Right cardiac atrium (tissue), 5 donors: ENCODE measurements around the gene AARS2. TPM values are rescaled to one million over a fixed set of nuclear protein-coding genes. Genes with fewer than 3 reads are reported as not detected.
A peak's percentile ranks its signal among the peaks of the same experiment; 100 is the strongest.

Source experiments
- ATAC-seq, 2 donors: fragments of 200-7000 bp; cut with Tn5 transposase; one replicate each; pipeline versions ENCODE4 v1.8.0 to v1.9.1; 2020; ENCODE audit warnings: moderate library complexity in 2 of 2, mild to moderate bottlenecking in 1 of 2
- DNase-seq, 3 donors: peaks; one replicate each; pipeline ENCODE4 v3.0.0-alpha.2; 2020
- H3K27ac ChIP-seq: one replicate; pipeline ENCODE4 v1.5.1; 2013; ENCODE audit warnings: mild to moderate bottlenecking, low read length, control low read depth, moderate library complexity
- H3K27me3 ChIP-seq: one replicate; pipeline ENCODE4 v1.6.1; 2013; ENCODE audit not compliant: control insufficient read depth, insufficient read depth
- H3K4me1 ChIP-seq: one replicate; pipeline ENCODE4 v1.6.1; 2013; ENCODE audit warnings: low read length; ENCODE audit not compliant: control insufficient read depth, insufficient read depth
- H3K4me3 ChIP-seq: one replicate; pipeline ENCODE4 v1.5.1; 2013; ENCODE audit warnings: low read length, control low read depth
- H3K9me3 ChIP-seq: one replicate; pipeline ENCODE4 v1.6.1; 2013; ENCODE audit warnings: low read length; ENCODE audit not compliant: control insufficient read depth
- WGBS: extraction: QIAGEN DNeasy Blood & Tissue Kit; methylation state at CpG from one replicate; pipeline ENCODE4 v1.1.7; 2013; 5-methylcytosine and 5-hydroxymethylcytosine counted together
- intact Hi-C, 4 donors: fragments of 100-400 bp; cut with DNase I; formaldehyde crosslinking; loops; one replicate each; pipeline versions ENCODE4 v1.11.0 to v1.14.0; 2022 to 2023
- polyA plus RNA-seq: library from polyadenylated mRNA; stranded (reverse); fragments of 200-250 nt; gene quantifications from one replicate; pipeline ENCODE4 v1.2.3, GENCODE V29; 2013
- total RNA-seq, 4 donors: library from RNA; stranded (reverse); fragmentation: NEBNext Ultra II Directional; extraction: Animal tissue kit (Norgen Biotek cat#: 25700); gene quantifications; one replicate each; pipeline ENCODE4 v1.2.1, GENCODE V29; 2021
- donor health status: healthy with polysubstance abuse.
- donor health status: DM: no; HTN: yes; CAD: no.
- donor health status: DM: no; HTN: no; CAD: no.
- donor health status: DM: no; HTN: yes; CAD: no; lungs with severe emphysema.
- donor health status: DM: yes; HTN: yes; CAD: no.

AARS2 gene
- total and polyA plus RNA-seq, 5 donors: 4.5 to 12.2 (median 8.5) TPM

DNA sequence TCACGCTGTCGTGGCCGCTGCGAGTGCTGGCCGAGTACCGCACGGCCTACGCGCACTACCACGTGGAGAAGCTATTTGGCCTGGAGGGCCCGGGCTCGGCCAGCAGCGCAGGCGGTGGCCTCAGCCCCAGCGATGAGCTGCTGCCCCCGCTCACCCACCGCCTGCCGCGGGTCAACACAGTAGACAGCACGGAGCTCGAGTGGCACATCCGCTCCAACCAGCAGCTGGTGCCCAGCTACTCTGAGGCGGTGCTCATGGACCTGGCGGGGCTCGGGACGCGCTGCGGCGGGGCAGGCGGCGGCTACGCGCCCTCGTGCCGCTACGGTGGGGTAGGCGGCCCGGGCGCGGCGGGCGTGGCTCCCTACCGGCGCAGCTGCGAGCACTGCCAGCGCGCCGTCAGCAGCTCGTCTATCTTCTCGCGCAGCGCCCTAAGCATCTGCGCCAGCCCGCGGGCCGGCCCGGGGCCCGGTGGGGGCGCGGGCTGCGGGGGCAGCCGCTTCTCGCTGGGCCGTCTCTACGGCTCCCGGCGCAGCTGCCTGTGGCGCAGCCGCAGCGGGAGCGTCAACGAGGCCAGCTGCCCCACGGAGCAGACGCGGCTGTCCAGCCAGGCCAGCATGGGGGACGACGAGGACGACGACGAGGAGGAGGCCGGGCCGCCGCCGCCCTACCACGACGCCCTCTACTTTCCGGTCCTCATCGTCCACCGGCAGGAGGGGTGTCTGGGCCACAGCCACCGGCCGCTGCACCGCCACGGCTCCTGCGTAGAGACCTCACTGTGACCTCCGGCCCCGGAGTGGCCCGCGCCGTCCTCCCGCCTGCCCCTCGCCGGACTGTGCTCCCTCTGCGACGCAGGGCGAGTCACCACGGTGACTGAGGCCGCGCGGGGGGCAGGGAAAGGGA lies 37.1 kb downstream of the AARS2 start:
- Histone ChIP-seq H3K4me3 (peak overlapping the region; percentile 14), H3K27me3 (no peaks in the 10 kb centered on the region), H3K27ac (no peak overlapping the region), H3K4me1 (no peaks in the 10 kb centered on the region), H3K9me3 (no peaks in the 10 kb centered on the region)
- no peak for DNase-seq
- ATAC-seq: peak; percentile 20 to 24
- WGBS: 12% methylated on average over 109 of the region's 109 CpGs
- intact Hi-C loops: loop anchor here in 1 of 4 donors (10.0 kb wide), 1 partner anchor 59 kb away; no protein-coding TSS in a partner anchor

DNA sequence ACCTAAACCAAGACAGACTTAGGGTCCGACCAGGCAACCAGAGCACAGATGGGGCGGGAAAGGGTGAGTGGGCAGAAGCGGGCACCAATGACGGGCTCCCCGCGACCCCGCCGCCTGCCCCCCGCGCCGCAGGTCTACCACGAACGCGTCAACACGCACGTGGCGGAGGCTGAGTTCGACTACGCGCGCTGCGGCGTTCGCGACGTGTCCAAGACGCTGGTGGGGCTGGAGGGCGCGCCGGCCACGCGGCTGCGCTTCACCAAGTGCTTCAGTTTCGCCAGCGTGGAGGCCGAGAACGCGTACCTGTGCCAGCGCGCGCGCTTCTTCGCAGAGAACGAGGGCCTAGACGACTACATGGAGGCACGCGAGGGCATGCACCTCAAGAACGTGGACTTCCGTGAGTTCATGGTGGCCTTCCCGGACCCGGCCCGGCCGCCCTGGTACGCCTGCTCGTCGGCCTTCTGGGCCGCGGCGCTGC lies 37.8 kb downstream of the AARS2 start:
- no peak overlapping the region for H3K27ac ChIP-seq
- ATAC-seq: no peak
- WGBS: 80% methylated on average over 59 of the region's 59 CpGs
- no peak for DNase-seq
- intact Hi-C loops: loop anchor here in 1 of 4 donors (10.0 kb wide), 1 partner anchor 59 kb away; no protein-coding TSS in a partner anchor
- H3K4me3 ChIP-seq: no peak overlapping the region
- H3K9me3 ChIP-seq: no peaks in the 10 kb centered on the region
- no peaks in the 10 kb centered on the region for H3K4me1 ChIP-seq
- no peaks in the 10 kb centered on the region for H3K27me3 ChIP-seq

DNA sequence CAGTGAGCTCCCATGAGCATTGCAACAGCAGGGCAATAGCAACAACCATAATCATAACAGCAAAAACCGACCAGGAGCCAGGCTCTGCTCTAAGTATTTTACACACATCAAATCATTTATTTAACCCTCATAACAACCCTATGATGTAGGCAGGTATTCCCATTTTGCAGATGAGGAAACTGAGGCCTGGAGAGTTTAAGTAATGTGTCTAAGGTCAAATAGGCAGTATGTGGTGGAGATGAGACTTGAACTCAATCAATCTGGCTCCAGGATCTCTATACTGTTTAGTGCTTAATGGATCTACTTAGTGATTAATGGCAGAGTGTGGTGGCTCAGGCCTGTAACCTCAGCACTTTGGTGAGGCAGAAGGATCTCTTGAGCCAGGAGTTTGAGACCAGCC lies 39.5 kb downstream of the AARS2 start:
- WGBS: 54% methylated on average over 1 of the region's 1 CpG
- intact Hi-C loops: loop anchor here in 1 of 4 donors (10.0 kb wide), 1 partner anchor 61 kb away; no protein-coding TSS in a partner anchor
- H3K4me3 ChIP-seq: no peak overlapping the region
- H3K9me3 ChIP-seq: no peaks in the 10 kb centered on the region
- no peaks in the 10 kb centered on the region for H3K27me3 ChIP-seq
- no peak for ATAC-seq
- no peak overlapping the region for H3K27ac ChIP-seq
- no peaks in the 10 kb centered on the region for H3K4me1 ChIP-seq
- no peak for DNase-seq

DNA sequence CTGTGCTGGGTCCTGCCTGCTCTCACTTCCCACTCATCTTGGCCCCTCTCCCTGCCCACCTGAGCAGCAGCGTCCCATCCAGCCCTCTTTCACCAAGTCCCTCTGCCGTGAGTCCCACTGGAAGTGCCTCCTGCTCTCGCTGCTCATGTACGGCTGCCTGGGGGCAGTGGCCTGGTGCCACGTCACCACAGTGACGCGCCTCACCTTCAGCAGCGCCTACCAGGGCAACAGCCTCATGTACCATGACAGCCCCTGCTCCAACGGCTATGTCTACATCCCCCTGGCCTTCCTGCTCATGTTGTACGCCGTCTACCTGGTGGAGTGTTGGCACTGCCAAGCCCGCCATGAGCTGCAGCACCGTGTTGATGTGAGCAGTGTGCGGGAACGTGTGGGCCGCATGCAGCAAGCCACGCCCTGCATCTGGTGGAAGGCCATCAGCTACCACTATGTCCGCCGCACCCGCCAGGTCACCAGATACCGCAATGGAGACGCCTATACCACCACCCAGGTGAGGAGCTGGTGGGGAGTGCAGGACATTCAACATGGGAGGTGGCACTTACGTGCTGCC lies 40.1 kb downstream of the AARS2 start:
- Histone ChIP-seq H3K9me3 (no peaks in the 10 kb centered on the region), H3K27ac (no peak overlapping the region), H3K27me3 (no peaks in the 10 kb centered on the region), H3K4me1 (no peaks in the 10 kb centered on the region), H3K4me3 (no peak overlapping the region)
- ATAC-seq (no peak), DNase-seq (no peak)
- 84% methylated on average over 23 of the region's 23 CpGs for WGBS
- intact Hi-C loops: loop anchor here in 1 of 4 donors (10.0 kb wide), 1 partner anchor 62 kb away; no protein-coding TSS in a partner anchor

DNA sequence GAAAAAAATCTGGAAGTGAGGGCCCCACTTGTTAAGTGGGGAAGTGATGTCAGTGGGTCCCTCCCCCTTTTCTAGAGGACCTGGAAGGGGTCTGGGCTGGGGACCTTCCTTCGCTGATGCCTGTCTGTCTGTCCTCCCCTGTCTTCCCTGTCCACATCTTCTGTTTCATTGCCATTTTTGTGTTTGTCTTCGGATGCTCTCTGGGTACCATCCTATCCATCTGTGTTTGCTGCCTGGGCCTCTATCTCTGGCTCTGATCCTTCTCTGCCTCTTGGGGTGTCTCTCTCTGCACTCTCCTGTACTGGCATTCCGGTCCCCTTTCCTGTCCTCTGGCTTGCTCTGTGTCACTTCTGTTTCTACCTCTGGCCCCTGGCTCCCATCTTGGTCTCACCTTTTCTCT lies 40.6 kb downstream of the AARS2 start:
- no peaks in the 10 kb centered on the region for H3K27me3 ChIP-seq
- no peak for DNase-seq
- H3K4me3 ChIP-seq: no peak overlapping the region
- H3K4me1 ChIP-seq: no peaks in the 10 kb centered on the region
- intact Hi-C loops: loop anchor here in 1 of 4 donors (10.0 kb wide), 1 partner anchor 62 kb away; no protein-coding TSS in a partner anchor
- no peaks in the 10 kb centered on the region for H3K9me3 ChIP-seq
- no peak overlapping the region for H3K27ac ChIP-seq
- no peak for ATAC-seq
- 85% methylated on average over 3 of the region's 3 CpGs for WGBS

DNA sequence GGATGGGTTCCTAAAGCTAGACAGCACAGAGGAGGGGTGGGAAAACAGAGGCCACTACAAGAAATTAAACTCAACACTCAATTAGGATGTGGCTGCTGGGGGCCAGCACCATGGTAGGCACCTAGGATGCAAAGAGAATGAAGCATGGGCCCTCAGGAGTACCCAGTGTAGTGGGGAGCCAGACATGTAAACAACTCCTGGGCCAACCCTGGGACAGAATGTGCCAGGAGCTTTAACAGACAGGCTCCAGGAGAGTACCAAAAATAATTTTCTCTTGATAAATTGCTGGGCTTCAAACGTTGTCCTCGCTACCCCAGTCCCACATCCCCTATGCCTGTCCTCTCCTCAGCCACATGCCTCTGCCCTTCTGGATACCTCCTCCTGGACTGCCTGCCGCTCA lies 41.2 kb downstream of the AARS2 start:
- Histone ChIP-seq H3K27ac (no peak overlapping the region), H3K4me3 (no peak overlapping the region), H3K27me3 (no peaks in the 10 kb centered on the region), H3K4me1 (no peaks in the 10 kb centered on the region), H3K9me3 (no peaks in the 10 kb centered on the region)
- intact Hi-C loops: loop anchor here in 1 of 4 donors (10.0 kb wide), 1 partner anchor 63 kb away; no protein-coding TSS in a partner anchor
- ATAC-seq (no peak), DNase-seq (no peak)
- WGBS: 56% methylated on average over 3 of the region's 3 CpGs

DNA sequence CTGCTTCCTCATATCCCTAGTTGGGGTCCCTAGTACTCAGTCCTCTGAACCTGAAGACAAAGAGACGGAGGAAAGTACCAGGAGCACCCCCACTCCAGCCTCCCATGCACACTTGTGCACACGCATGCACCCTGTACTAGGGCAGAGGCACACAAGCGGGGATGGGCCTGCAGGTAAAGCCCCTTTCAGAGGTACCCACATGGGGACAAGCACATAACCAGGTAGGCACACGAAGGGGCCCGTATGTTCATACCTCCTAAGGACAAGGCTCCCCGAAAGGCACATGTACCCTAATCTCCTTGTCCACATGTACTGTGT lies 41.8 kb downstream of the AARS2 start:
- no peak overlapping the region for H3K27ac ChIP-seq
- intact Hi-C loops: loop anchor here in 1 of 4 donors (10.0 kb wide), 1 partner anchor 63 kb away; no protein-coding TSS in a partner anchor
- no peaks in the 10 kb centered on the region for H3K27me3 ChIP-seq
- no peaks in the 10 kb centered on the region for H3K4me1 ChIP-seq
- no peaks in the 10 kb centered on the region for H3K9me3 ChIP-seq
- no peak overlapping the region for H3K4me3 ChIP-seq
- WGBS: 77% methylated on average over 6 of the region's 6 CpGs
- DNase-seq: no peak
- no peak for ATAC-seq

DNA sequence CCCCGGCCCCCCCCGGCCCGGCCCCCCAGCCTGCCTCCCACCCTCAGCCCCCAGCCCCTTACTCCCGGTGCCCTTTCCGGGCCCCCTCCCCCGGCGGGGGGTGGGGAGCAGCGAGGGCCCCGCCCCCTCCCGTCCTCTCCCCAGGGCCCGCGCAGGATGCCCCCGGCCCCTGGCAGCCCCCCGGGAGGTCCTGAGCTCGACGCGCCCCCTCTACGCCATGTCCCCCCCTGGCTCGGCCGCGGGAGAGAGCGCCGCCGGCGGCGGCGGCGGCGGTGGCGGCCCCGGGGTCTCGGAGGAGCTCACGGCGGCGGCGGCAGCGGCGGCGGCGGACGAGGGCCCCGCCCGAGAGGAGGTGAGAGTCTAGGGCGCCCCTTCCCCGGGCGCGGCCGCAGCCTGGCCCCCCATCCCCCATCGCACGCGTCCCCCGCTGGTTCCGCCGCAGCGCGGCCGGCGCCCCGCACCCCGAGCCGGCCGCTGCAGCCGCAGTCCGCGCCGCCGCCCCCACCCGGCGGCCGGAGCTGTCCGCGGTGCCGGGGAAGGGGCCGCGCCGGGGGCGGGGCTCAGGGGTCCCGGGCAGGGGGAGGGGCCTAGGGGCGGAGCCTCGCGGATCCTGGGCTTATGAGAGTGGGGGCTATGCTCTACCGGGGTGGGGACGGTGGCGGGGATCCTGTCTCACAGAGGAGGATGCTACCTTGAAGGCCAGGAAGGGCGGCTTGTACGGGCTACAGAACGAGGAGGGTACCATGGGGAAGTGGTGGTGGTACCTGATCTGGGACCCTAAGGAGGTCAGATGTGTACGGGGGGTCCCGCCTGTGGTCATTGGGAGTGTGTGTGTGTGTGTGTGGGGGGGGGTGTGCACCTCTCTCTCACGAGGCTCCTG lies 42.4 kb downstream of the AARS2 start:
- H3K27me3 ChIP-seq: no peaks in the 10 kb centered on the region

DNA sequence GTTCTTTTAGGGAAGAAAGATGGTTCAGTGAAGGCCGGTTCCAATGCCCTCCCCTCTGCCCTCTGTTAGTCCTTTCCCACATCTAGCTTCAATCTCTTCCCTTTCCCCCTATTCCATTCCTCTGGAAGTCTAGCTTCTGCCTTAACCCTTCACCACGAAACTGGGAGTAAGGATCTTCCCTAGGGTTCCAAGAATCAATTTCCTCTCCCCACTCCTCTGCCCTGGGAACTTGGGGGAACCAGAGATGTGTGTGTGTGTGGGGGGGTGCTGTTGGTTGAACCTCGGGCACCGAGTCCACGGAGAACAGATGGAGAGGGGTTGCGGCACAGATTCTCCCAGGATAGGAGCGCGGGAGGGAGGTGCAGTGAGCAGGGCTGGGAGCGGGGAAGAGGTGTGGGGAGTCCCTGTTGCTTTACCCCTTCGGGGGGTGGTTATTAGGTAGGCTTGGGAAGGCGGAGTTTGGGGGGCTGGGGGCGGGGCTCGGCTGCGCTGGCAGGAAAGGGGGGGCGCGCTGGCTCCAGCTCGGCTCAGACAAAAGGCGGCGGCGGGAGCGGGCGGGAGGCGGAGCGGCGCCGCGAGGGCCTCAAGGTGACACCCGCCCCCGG lies 43.1 kb downstream of the AARS2 start, which contains the start of gene TMEM151B:
Gene TMEM151B, plus strand, starts transcription at position 530 of the 605 bp plus-strand sequence. CDS start 293 bp downstream, outside the sequence.
- no peaks in the 10 kb centered on the region for H3K27me3 ChIP-seq
- WGBS: 9% methylated on average over 29 of the region's 29 CpGs
- intact Hi-C loops: loop anchor here in 2 of 4 donors (5.0 to 10.0 kb wide), 2 partner anchors 65 to 67 kb away; no protein-coding TSS in a partner anchor

More for the DNA sequence above, 42.4 kb downstream of the AARS2 start:
- ATAC-seq: no peak
- Histone ChIP-seq H3K4me1 (no peaks in the 10 kb centered on the region), H3K9me3 (no peaks in the 10 kb centered on the region), H3K27ac (no peak overlapping the region), H3K4me3 (peak overlapping the region; percentile 77)
- WGBS: 2% methylated on average over 89 of the region's 90 CpGs
- no peak for DNase-seq
- intact Hi-C loops: loop anchor here in 1 of 4 donors (10.0 kb wide), 1 partner anchor 64 kb away; no protein-coding TSS in a partner anchor

More for the DNA sequence above, 43.1 kb downstream of the AARS2 start, which contains the start of gene TMEM151B:
- ATAC-seq: no peak
- Histone ChIP-seq H3K4me3 (peak within 1 kb of the TSS; percentile 77), H3K9me3 (no peaks in the 10 kb centered on the region), H3K4me1 (no peaks in the 10 kb centered on the region), H3K27ac (no peak within 1 kb of the TSS)
- DNase-seq: peak in 1 of 3 donors; percentile 63
